Stimulated activated naive CD4-positive, alpha-beta T cell treated with Interleukin-2 at 50 U/mL for 16 hours (primary cell): ENCODE measurements around the gene SNRPD3.

Source experiments
- DNase-seq: peaks from one replicate; lab custom pipeline; 2025; lab: John Stamatoyannopoulos, UW

SNRPD3 gene

DNA sequence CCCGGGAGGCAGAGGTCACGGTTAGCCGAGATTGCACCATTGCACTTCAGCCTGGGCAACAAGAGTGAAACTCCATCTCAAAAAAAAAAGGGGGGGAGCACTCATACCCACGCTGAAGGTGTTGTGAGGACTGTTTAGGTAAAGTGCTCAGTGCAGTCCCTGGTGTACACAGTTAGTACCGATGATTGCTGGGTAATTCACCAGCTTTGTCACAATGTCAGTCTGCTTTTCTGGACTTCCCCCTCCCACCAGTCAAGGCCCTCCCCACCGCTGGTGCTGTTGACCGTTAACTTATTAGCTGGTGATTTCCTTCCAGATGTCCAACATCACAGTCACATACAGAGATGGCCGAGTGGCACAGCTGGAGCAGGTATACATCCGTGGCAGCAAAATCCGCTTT is 11.9 kb downstream of the SNRPD3 start:
- DNase-seq = no peak

DNA sequence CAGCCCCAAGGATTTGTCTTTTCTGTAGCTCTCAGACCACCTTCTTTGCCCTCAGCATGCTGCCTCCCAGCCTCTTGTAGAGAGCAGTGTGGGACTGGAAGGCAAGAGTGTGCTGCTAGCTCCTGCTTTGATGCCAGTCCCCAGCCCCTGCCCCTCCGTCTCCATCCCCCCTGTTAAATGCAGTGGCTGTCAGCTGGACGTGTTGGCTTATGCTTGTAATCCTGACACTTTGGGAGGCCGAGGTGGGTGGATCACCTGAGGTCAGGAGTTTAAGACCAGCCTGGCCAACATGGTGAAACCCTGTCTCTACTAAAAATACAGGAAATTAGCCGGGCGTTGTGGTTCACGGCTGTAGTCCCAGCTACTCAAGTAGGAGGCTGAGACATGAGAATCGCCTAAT is 15.5 kb downstream of the SNRPD3 start:
- DNase-seq = no peak

DNA sequence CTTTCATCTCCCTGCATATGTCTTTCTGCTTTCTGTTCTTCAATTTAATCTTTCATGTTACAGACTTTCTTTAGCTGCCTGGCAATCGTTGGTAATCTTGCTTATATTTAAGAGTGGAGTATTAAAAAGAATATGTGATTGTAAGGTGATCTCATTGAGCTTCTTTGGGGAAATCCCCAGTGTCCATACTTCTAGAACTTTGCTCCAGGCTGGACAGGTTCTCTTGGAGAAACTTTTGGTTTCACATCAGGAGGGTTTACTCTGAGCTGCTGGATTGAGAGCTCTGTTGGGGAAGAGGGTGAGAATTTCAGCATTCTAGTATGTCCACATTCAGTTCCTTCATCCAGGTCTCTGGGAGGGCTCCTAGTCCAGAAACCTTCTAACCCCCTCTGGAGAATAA is 21.0 kb downstream of the SNRPD3 start:
- DNase-seq = no peak

DNA sequence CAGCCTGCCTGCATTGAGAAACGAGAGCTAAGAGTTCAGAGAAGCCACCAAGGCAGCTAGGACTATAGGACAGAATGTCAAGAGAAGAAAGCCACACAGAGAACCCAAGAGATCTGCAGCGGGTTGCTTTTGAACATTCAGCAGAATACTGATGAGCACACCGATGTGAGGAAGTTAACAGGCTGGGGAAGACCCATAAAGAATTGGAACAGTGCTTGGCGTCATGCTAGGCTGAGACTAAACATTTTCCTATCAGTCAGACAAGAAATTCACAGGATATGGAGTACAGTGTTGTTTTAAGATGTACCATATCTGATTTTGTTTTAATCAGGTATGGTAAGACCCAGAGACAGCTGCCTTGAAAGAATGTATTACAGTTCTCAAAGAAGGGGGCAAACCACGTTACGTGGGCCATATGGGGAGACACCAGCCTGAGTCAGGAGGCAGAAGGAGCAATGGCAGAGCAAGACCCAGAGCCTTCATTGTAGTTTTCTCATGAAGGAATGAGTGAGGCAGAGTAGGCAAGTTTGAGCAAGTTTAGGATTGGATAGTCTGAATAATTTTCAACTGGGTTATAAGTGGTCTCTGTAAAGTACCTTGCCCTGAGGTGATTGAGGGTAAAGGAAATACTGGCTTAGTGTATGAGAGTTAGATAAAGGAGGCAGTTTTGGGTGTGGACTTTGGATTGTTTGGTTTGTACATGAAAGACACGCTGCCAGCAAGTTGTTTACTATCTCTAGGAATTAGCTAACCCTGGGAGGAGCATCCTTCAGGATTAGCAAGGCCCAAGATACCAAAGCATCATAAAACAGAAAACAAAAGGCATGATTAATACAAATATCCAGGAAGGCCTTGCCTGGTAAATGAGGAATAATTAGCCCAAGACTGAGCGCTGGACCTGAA is 22.8 kb downstream of the SNRPD3 start:
- no peak for DNase-seq

DNA sequence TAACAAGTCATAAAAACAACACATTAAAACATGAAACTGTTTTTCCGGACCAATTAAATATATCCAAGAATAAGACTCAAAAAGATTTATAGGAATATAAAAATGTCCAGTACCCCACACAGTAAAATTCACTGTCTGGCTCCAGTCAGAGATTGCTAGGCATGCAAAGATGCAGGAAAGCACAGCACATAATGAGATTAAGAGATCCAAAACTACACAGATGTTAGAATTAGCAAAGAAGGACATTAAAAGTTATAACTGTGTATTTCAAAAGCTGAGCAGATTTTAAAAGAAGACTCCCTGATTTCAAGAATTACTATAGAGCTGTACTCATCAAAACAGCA is 23.4 kb downstream of the SNRPD3 start:
- no peak for DNase-seq

DNA sequence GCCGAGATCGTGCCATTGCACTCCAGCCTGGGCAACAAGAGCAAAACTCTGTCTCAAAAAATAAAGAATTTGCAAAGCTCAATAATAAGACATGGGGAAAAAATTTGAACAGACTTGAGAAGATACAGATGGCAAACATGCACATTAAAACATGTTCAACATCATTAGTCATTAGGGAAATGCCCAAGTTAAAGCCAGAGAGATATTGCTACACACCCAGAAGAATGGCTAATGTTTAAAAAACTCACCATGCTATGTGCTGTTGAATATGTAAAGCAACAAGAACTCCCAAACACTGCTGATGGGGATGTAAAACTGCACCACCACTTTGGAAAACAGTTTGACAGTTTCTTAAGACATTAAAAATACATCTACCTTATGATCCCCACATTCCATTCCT is 24.5 kb downstream of the SNRPD3 start:
- DNase-seq = no peak

DNA sequence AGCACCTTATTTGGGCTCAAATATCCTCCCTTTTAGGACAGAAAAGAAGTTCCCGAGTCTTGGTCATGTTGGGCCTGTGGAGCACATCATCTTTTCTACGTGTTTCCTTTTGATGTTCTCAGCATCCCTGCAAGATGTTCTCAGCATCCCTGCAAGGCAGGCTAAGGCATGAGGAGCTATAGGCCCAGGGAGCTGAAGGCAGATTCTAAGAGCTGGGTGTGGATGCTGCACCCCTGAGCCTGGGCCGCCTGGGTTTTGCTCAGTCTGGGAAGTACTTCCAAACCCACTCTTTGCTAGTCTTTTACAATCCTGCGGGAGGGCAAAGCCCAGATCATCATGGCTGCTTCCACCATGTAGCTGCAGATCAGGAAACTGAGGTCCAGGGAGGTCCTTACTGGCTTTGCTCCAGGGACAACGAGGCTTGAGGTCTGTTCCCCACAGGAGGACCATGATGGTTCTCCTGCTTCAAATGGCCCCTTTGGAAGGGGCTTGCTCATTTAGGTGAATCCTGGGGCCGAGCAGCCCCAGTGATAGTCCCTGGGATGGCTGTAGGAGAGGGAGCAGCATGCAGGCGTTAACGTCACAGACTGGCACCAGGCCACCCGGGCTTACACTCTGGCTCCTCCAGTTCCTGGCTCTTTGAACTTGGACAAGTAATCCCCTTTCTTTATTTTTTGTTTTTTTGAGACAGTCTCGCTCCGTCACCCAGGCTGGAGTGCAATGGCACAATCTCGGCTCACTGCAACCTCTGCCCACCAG is 26.4 kb downstream of the SNRPD3 start:
- no peak for DNase-seq

DNA sequence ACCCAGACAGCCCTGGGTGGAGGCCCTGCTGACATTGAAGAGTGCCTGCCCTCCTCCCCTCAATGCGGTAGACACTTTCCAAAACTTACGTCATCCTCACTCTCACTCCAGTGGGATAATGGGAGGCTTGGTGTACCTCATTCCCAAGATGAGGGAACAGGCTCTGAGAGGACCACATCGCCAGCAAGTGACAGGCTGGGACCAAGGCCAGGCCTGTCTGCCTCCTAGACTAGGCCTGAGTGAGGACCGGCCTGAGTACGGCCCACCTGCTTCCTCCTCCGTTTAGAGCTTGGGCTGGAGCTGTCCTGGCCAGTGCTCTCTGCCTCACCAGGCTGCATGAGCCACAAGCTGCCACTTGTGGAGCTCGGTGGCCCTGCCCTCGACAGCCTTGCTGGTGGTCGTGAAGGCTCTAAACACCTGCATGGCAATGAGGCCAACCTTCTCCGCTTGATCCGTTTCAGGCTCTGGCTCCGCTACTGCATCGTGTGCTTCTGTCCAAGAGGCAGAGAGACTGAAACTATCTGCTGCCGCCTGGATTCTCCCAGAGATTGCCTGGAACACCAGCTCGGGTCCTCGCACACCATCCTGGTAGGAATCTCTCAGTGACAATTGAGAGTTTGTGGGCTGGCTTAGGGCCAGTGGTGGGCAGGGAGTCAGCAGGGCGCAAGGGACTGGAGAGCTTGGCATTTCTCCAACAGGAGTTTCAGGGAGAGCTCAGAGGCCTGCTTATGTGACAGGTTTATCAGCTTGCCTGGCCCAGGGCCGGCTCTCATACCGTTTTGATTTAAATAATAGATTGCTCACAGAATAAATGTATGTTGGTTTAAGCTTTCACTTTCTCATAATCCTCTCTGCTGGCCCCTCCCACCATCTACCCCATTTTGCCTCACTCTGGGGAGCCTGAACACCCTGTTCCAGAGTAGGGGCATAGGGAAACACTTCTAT is 27.7 kb downstream of the SNRPD3 start:
- DNase-seq = no peak

DNA sequence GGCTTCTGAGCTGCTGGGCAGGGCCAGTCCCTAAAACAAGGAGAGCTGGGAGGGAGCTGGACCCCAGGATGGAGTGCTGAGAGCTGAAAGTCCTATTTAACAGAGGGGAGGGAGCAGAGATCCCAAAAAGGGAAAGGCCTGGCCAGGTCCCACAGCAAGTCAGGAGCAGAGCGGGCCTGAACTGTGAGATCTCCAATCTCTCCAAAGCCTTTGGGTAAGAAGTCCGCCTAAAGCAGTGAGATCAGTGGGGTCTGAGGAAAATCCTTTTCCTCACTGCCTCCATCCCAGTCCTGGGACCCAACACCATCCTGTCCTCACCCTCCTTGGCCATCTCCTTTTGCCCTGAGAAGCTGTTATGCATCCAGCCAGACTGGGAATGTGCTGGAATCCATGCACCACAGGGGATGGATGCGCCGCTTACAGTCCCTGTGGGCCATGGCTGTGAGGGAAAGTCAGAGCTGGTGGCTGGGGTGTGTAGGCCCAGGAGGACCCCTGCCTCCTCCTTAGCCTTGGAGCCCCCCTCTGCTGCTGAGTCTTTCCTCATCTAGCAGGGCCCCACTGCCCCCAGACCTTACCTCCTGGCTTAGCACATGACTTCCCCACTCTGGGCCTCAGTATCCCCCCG is 28.5 kb downstream of the SNRPD3 start:
- no peak for DNase-seq

DNA sequence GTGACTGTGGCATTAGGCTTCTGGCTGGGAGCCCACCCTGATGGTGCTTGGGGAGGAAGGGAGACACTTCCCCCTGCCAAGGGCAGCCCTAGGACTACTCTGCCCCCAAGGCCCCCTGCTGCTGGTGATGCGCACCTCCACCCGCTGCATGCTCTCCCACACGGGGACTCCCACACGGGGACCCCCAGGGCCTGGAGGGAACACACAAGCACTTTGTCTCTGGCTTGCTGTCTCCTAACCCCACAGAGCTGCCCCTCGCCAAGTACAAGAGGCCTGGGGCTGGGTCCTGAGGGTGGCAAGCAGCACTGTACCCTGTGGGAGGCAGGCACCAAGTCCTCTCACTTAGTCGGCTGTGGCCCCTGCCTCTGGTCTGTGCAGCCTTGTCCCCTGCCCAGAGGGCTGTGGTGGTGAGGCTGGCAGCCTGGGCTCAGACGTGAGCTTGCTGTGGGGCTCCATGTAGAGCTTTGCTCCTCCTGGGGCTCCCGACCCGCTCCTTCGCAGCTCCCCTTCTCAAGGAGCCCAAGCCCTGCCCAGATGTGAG is 29.1 kb downstream of the SNRPD3 start:
- no peak for DNase-seq

DNA sequence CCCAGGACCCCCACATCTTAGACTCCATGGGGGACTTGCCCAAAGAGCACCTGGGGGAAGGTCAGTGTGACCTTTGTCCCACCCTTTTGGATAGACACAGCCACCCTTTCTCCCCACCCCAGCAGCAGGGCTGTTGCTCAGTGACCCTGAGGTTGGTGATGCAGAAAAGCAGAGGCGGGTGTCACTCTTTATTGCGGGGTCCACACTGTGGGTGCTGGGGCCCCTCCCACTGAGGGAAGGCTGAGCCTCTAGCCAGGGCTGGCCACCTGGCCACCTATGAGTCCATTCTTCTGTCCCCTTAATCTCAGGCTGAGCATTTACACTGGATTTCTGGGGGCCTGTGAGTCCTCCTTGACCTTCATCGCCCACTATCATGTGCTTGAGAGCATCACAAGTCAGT is 29.7 kb downstream of the SNRPD3 start:
- DNase-seq = no peak

DNA sequence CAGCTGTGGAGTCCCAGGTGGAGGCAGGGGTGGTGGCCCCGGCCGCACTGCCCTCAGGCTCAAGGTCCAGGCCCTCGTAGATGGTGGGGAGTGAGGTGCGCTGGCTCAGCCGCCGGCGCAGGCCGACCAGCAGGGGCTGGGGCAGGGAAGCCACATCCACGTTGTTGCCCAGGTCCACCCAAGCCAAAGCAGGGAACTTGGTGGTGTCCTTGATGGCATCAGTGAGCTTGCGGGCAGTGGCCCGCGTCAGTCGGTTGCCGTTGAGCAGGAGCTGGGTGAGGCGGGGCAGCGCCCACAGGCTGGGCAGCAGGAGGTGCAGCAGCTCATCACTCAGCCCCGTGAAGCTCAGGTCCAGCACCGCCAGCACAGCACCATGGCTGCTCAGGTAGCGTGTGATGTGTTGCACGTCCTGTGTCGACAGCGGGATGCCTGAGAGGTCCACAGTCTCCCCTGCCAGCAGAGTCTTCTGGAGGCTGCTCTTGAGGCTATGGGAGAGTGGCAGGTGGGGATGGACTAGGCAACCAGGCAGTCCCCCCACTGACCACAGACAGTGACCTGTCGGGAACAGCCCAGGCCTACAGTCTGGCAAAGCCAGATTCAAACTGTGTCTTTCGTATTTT is 30.2 kb downstream of the SNRPD3 start:
- DNase-seq = no peak

DNA sequence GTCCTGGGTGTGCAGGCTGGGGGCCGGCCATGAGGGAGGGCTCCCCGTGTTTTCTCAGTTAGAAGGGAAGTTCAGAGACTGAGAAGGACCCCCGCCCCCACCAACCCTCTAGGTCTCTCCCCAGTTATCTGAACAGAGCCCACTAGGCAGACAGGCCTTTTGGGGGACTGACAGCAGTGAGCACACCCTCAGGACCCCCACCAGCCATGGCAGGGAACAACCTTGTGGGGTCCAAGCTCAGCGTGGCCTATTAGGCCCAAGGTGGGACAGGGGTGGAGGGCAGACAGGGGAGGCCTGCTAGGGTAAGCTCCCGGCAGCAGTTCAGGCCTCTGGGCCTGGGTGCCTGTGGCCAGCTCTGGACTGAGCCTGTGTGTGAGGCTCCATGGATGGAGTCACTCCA is 31.5 kb downstream of the SNRPD3 start:
- DNase-seq = no peak

DNA sequence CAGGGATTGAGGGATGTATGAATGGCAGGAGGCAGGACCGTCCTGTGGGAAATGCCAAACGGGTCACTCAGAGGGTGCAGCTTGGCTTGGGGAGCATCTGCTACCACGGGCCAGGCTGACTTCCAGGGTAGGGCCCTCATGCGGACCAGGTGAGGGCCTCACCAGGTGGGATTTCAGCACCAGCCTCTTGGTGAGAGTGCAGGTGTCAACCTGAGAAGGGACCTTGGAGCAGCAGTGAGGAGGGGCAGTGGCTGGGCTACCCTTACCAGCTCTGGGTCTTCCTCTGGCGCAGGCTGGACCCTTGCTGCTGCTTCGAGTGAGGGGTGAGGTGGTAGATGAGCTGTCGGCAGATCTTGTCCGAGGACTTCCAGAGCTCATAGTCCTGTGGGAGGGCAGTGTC is 32.1 kb downstream of the SNRPD3 start:
- DNase-seq = no peak

DNA sequence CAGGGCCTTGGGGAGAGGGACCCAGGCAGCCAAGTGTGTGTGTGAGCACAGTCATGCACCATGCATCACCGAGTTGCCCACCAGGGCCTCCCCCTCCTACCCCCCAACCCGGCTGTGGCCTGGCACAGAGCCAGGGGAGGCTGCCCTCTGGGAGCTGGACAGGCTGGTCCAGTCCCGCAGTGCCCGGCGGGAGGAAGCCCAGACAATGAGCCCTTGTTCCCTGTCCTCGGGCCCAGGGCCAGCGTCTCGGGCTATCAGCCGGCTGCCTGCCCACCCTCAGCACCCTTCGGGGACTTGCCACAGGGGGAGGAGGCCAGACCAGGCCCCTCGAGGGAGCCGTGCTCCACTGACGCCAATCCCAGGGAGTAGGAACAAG is 32.6 kb downstream of the SNRPD3 start:
- DNase-seq = no peak

DNA sequence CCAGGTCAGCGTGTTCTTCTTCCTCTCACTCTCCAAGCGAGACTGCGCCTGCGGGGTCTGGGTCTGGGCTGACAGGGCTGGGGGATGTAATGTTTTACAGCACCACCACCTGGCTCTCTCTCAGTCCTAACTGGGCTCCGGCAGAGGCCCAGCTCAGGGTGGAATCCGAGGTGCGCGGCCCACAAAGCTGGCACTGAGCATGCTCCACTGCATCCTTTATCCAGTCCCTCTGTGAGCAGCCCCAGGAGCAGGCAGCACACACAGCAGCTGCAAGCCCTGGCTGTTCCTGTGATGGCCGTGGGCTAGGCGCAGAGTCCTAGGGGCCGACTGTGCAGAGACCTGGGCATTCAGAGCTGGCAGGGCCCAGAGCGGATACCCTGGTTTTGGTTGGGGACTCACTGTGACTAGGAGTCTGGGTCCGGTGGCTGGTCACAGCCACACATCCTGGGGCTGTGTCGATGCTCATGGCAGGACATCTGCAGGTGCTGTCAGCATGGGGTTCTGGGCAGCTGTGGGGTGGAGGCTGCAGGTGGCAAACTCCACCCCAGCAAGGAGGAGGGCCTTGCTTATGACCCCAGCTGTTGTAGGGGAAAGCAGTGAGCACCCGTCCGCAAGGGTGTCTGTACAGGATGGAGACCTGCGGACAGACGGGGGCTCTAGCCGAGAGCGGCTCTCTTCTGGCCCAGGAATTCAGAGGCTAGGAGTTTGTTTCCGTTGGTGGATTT is 33.1 kb downstream of the SNRPD3 start:
- no peak for DNase-seq

DNA sequence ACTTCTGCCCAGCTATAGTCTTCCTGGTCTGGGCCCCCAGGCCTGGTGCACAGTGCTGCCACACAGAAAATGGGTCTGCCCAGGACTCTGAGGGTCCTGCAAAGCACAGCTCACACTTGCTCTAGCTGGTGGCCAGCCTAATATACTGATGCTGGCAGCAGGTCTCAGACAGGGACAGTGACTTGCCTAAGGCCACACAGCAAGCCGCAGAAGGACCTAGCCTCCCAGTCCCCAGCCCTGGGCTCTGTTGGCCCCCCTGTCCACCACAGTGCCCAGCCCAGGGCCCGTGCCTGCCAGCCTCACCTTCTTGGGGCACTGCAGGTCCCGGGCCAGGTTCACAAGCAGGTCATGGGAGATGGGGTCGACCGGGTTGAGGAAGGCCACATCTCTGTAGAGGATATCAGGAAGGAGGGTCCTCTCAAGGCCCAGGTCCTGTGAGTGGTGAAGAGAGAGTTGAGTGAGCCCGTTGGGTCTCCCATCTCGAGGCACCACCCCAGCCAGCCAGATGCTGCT is 33.8 kb downstream of the SNRPD3 start:
- DNase-seq = no peak

DNA sequence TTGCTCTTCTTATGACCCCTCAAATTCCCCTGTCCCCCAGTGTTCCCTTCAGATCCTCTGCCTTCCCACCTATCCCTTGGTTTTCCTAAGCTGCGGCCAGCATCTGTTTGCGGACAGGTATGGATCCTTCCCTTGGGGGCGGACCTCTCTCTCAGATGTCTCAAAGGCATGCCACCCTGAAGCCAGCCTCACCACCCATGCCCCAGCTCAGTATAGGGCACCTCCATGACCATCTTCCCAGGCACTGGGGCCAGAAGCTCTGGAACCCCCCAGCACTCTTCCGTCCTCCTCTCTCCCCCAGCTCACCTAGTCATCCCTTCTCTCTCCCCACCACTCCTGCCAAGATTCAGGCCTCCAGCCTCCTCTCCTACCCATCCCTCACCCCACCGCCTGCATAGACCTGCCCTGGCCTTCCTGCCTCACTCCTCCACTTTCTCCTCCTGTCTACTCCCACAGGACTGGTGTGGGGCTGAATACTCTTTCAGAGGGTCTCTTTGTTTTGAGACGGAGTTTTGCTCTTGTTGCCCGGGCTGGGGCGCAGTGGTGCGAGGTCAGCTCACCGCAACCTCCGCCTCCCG is 34.9 kb downstream of the SNRPD3 start:
- no peak for DNase-seq

DNA sequence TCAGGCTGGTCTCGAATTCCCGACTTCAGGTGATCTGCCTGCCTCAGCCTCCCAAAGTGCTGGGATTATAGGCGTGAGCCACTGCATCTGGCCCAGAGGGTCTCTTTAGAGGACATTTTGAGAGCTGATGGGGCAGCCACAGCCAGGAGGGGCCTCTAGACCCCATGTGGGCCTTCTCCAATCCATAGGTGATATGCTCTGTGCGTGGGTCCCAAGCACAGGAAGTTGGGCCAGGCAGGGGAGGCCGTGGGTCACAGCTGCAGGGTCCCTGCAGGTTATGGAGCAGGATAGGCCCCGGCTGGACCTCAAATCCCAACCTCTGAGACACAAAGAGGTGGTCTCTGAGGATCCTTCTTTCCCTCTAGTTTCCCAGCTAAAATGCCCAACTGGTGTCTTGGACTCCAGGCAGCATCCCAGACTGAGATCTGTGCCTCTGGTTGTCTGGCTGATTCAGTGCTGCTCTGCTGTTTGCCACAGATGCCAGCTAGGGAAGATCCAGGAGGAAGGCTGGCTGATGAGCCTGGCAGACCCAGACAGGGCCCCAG is 35.6 kb downstream of the SNRPD3 start:
- no peak for DNase-seq
